HG02678 (cell line): Measurements from ENCODE around the gene DGKI.

Experiments
- ATAC-seq: cut with Tn5 transposase; IDR thresholded peaks from one replicate; pipeline ENCODE4 v1.9.1; 2021; ENCODE audit warnings: mild to moderate bottlenecking, moderate library complexity; ENCODE audit not compliant: unreplicated experiment

The DGKI gene

DNA sequence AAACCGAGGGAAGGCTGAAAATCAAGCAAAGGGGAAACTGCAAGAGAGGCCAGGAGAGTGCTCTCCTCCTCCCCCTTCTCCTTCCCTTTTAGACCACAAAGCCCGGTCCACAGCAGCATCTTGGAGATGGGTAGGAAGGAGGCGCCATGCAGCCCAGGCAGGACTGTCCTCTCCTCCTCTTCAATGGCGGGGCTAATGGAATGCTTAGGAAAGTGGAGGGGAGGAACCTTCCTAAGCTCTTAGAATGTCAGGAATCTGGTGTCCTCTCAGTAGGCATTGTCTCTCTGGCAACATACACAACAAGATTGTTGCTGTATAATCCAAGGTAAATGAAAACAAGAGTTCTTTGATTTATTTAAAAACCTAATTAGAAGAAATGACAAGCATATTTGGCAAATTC is 185.1 kb downstream of the DGKI start:
- ATAC-seq: no peak

GRCh38 chr7:137658190-137658900 is 188.4 kb downstream of the DGKI start:
- no peak for ATAC-seq

- no peak for ATAC-seq
Observed at GRCh38 chr7:137657476-137658189, 189.1 kb downstream of the DGKI start.

GRCh38 chr7:137656850-137657232 is 189.9 kb downstream of the DGKI start:
- no peak for ATAC-seq

- peak; percentile 83 for ATAC-seq
Observed at GRCh38 chr7:137656227-137656849, 190.4 kb downstream of the DGKI start.

- peak; percentile 11 for ATAC-seq
Observed at GRCh38 chr7:137655804-137656203, 191.0 kb downstream of the DGKI start.

DNA sequence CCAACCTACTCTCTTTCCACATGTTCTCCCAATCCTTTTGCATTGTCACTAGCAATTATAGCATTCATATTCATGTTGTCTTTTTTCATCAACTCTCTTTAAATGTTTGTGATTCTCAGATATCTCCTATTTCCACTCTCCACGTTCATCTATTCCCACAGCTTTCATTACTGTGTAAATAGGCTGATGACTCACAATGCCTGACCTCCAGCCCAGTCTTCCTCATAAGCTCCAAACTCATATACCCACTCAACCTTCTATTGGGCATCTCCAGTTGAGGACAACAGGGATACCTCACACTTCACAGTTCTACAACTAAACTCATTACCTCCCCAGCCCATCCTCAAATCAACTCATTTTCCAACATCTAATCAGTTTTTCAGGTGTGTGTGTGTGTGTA is 194.1 kb downstream of the DGKI start:
- no peak for ATAC-seq

DNA sequence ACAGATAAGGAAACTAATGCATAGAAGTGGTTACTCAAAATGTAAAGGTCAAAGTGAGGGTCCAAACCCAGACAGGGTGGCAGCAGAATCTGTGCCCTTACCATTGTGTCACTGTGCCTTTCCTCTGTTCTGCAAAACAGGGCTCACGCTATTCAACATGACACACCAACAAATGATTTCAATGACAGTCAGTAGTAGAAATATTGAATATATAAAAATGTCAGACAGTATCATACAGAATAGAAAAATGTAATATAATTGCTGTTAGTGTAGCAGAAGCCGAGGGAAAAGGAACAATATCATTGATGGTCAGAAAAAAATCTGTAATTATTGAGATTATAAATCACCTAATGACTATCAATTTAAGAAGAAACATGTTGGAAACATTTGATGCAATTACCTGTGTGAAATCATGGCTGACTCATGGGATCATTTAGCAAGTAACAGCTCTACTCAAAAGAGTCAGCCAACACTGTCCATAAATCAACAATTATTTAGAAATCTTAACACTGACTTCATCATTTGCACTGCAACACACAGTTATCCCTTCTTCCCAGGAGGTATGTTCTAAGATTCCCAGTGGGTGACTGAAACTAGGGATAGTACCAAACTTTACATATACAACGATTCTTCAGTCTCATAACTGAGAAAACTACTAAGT is 198.7 kb downstream of the DGKI start:
- no peak for ATAC-seq

GRCh38 chr7:137642472-137642871 is 204.3 kb downstream of the DGKI start:
- no peak for ATAC-seq

- no peak for ATAC-seq
Observed at GRCh38 chr7:137642031-137642430, 204.7 kb downstream of the DGKI start.

DNA sequence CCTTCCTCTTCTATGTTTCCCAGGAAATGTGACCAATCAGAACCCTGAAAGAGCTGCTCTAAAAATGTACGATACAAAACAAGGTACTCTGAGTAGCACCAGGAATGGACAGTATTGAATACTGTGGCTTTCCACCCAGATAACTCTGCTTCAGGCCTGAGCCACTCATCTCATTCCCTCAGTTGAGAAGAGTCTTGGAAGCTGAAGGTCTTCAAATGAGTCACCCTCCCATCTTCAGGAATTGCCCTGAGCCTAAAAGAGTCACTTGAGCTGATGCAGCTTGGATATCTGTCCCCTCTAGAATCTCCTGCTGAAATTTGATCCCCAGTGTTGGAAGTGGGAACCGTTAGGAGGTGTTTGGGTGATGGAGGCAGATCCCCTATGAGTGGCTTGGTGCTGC is 210.4 kb downstream of the DGKI start:
- ATAC-seq: no peak

DNA sequence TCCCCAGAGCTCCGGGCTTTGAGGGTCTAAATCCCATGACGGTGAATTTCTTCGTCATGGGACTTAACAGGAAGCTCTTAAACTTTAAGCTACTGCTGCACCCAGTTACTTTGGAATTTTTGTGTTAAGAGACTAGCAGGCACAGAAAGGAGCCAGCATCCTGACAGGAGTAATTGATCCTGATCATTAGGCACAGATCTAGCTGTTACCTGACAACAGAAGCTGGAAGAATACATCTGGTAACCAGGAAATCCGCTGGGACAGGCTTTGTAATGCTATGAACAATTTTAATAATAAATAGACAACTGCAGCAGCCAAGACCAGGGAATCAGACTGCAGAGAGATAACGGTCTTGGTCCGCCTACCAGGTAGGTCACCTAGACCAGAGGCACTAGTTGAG is 210.9 kb downstream of the DGKI start:
- ATAC-seq: no peak

DNA sequence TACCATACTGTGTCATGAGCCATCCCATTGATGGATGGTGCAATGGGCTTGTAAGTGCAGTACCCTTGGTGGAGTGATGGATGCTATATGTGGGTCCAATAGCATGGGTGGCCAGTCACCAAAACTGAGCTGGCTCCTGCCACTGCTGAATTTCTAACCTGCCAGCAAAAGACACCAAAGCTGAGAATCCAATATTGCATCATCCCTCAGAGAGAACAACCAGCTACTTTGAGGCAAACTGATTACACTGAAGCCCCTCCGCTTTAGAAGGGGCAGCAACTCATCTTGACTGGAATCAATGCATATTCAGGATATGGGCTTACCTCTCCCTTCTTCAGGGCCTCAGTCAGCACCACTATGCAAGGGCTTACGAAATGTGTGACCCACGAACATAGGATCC is 211.6 kb downstream of the DGKI start:
- no peak for ATAC-seq

DNA sequence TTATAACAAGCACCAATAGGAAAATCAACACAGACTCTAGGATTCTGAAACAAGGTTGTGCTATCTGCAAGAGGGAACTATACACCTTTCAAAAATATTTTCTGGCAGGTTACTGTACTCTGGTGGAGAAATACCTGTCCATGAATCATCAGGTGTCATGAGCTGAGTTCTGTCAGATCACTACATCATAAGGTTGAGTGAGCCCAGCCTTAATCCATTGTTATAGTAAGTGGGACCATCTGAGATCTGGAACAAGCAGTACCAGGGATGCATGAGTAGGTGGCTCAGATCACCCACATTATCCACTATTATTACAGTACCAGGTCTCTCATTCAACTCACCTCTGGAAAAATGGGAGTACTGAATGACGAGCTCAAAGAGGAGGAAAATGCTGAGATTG is 212.4 kb downstream of the DGKI start:
- ATAC-seq: no peak

- no peak for ATAC-seq
Observed at GRCh38 chr7:137633133-137633532, 213.6 kb downstream of the DGKI start.

GRCh38 chr7:137628216-137628615 is 218.6 kb downstream of the DGKI start:
- ATAC-seq: no peak

DNA sequence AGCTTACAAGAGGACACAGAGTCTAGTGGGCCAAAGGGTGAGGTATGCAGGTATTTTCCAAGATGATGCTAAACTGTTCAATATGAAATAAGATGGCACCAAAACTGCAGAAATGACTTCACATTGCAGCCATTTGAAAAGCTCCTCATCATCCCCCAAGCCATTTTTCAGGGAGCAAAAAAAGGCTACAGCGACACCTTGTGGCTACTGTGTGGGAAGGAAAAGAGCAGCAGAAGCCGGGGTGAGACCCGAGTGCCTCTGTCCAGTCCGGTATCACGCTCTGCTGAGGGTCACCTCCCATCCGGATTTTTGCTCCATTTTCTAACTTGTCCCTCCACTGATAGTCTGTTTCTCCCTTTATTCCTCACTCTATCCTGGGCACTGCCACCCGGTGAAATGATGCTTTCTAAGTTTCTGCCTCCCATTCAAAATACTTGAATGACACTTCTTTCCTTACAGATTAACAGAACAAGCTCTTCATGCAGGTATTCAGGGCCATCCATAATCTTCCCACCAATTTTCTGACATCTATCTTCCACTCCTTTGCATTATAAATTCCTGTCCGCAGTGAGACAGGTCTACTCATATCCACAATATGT is 220.2 kb downstream of the DGKI start:
- peak; percentile 72 for ATAC-seq

GRCh38 chr7:137625197-137625596 is 221.6 kb downstream of the DGKI start:
- no peak for ATAC-seq

DNA sequence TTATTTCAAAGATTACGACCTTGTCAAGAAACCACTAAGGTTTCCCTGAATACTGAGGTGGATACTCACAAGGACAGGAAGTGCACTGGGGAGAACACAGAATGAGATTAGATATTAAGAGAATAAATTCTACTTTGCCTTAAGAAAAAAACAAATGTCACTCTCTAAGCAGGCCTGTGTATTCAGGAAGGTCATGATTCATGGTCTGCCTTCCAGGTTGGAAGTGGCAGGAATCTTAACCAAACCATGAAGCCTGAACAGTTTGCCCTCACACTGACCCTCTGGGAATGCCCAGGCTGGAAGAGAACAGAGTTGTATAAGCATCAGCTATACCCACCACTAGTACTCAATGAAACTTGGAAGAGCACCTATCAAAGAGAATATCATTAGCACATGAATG is 227.6 kb downstream of the DGKI start:
- ATAC-seq: no peak

DNA sequence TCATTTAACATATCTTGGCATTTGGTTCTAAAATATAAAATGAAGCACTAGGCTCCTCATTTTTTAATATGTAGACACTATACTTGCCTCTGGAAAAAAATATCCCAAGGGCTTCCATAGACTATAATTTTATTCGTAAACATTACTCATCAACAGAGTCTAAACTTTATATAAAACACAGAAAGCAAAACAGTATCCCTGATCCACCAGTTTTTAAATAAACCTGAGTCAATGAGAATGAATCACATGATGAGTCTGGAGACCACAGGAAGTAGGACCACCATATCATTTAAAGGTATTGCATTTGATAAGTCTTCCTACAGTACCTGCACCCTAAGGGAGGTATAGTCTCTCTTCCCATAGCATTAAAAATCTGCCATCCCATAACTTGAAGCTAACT is 228.0 kb downstream of the DGKI start:
- no peak for ATAC-seq

DNA sequence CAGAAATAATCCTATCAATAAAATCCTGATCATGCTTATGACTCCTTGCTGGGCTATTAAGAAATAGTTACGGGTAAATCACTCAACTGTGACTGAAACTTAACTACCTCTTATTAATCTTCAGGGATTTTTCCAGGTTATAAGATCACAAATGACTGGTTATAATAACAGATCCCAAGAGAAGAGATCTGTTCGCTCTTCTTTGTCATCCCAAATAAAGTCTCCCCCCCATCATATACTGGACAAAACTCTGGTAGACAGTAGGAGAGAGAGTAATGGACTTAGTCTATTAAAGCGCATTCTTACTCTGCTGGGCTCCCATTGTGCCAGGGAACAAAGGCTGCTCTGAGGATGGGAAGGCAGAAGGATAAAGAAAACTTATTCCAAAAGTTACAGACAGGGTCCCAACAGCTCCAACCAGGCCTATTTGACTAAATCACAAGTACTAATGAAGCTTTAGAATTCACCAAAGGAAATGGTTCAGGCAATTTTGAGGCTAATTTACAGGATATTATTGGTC is 233.7 kb downstream of the DGKI start:
- no peak for ATAC-seq
